Vagina (tissue), 2 donors: Measurements from ENCODE around the gene CASKIN2. TPM values are rescaled to one million over a fixed set of nuclear protein-coding genes. Genes with fewer than 3 reads are reported as not detected.
"Not testable (repeated sequence)": the region's sequence is repeated elsewhere in the genome, so short reads cannot be mapped to it uniquely, and the experiment has no call there.

Experiments used
- DNase-seq, 2 donors: peaks; one replicate each; pipeline ENCODE4 v3.0.0-alpha.2; 2017; ENCODE audit errors: extremely low spot score in 2 of 2
- H3K27ac ChIP-seq: fragments of 200-600 bp; sonication (generic); one replicate; pipeline ENCODE4 v1.5.1; 2019
- H3K27me3 ChIP-seq: fragments of 200-600 bp; sonication (generic); one replicate; pipeline ENCODE4 v1.5.1; 2019
- H3K36me3 ChIP-seq, 2 donors: fragments of 200-600 bp; sonication (generic); one replicate each; pipeline ENCODE4 v1.5.1; 2017 to 2019
- H3K4me1 ChIP-seq: fragments of 200-600 bp; sonication (generic); one replicate; pipeline ENCODE4 v1.5.1; 2019
- H3K4me3 ChIP-seq, 2 donors: fragments of 200-600 bp; sonication (generic); 1 replicate in 1 of 2; 2 replicates in 1 of 2; pipeline ENCODE4 v1.5.1; 2016 to 2019
- H3K9me3 ChIP-seq: fragments of 200-600 bp; sonication (generic); one replicate; pipeline ENCODE4 v1.5.1; 2019
- POLR2A ChIP-seq, 2 donors: fragments of 450-650 bp; IDR thresholded peaks; one replicate each; pipeline ENCODE4 v1.6.1; 2017; ENCODE audit warnings: antibody characterized with exemption in 2 of 2, mild to moderate bottlenecking in 2 of 2, moderate library complexity in 2 of 2
- POLR2AphosphoS5 ChIP-seq, 2 donors: sonication (generic); formaldehyde crosslinking; IDR thresholded peaks; one replicate each; pipeline ENCODE4 v1.9.0; 2017; ENCODE audit warnings: antibody characterized with exemption in 2 of 2, mild to moderate bottlenecking in 2 of 2, low read depth in 1 of 2; ENCODE audit not compliant: insufficient read depth in 1 of 2
- intact Hi-C: fragments of 100-400 bp; cut with DNase I; formaldehyde crosslinking; loops from one replicate; pipeline ENCODE4 v1.15.1; 2023
- total RNA-seq: library from RNA; depleted of rRNA; stranded (reverse); fragments of >200 nt; gene quantifications from one replicate; pipeline ENCODE4 v1.2.3, GENCODE V29; 2016
- TF ChIP-seq, protein P1 (sequence below), 3 experiments: fragments of 450-650 bp in 2 of 3; fragments of 200-600 bp in 1 of 3; sonication (generic) in 1 of 3; IDR thresholded peaks; one replicate each; pipeline ENCODE4 v1.5.1; 2017 to 2019; ENCODE audit warnings: antibody characterized with exemption in 3 of 3, mild to moderate bottlenecking in 2 of 3, moderate library complexity in 2 of 3

The CASKIN2 gene
- total RNA-seq, 1 donor from 2014 or later = 19.9 TPM

DNA sequence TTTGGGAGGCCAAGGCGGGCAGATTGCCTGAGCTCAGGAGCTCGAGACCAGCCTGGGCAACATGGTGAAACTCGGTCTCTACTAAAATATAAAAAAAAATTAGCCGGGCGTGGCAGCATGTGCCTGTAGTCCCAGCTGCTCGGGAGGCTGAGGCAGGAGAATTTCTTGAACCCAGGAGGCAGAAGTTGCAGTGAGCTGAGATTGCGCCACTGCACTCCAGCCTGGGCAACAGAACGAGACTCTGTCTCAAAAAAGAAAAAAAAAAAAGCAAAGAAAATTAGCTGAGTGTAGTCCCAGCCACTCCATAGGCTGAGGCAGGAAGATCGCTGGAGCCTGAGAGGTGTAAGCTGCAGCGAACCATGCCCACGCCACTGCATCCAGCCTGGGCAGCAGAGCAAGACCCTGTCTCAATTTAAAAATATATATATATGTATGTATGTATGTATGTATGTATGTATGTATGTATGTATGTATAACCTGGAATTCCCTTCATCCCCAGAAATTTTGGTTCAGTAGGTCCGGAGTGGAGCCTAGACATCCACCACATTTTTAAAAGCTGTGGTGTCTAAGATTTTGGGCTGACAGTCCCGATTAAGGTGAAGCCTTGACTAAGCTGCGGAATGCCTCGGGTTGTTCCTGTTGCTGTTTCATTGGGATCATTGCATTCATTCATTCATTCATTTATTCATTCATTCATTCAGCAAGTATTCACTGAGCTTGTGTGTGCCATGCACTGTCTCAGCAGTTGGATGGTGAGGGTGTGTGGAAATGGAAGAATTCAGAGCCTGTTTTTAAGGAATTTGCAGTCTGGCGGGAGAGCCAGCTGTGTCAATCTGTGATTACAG, 33.0 kb downstream of the CASKIN2 start:
- no peaks in the 10 kb centered on the region for H3K36me3 ChIP-seq
- H3K4me3 ChIP-seq = no peak overlapping the region
- TF ChIP-seq, protein P1, sequence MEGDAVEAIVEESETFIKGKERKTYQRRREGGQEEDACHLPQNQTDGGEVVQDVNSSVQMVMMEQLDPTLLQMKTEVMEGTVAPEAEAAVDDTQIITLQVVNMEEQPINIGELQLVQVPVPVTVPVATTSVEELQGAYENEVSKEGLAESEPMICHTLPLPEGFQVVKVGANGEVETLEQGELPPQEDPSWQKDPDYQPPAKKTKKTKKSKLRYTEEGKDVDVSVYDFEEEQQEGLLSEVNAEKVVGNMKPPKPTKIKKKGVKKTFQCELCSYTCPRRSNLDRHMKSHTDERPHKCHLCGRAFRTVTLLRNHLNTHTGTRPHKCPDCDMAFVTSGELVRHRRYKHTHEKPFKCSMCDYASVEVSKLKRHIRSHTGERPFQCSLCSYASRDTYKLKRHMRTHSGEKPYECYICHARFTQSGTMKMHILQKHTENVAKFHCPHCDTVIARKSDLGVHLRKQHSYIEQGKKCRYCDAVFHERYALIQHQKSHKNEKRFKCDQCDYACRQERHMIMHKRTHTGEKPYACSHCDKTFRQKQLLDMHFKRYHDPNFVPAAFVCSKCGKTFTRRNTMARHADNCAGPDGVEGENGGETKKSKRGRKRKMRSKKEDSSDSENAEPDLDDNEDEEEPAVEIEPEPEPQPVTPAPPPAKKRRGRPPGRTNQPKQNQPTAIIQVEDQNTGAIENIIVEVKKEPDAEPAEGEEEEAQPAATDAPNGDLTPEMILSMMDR (IDR thresholded peaks at IDR 0.05) = no peak
- TF ChIP-seq POLR2AphosphoS5 (IDR thresholded peaks at IDR 0.05; ENCODE audit: insufficient read depth in 1 of 2, low read depth in 1 of 2) (no peak), POLR2A (IDR thresholded peaks at IDR 0.05) (no peak)
- H3K4me1 ChIP-seq = peaks cover 16% of the 10 kb centered on the region
- no peak for DNase-seq
- H3K27me3 ChIP-seq = no peaks in the 10 kb centered on the region
- no peaks in the 10 kb centered on the region for H3K9me3 ChIP-seq
- no peak overlapping the region for H3K27ac ChIP-seq
- intact Hi-C loops = loop anchor here (2.0 kb wide), 1 partner anchor 32 kb away; the partner anchor contains the start of gene CASKIN2

DNA sequence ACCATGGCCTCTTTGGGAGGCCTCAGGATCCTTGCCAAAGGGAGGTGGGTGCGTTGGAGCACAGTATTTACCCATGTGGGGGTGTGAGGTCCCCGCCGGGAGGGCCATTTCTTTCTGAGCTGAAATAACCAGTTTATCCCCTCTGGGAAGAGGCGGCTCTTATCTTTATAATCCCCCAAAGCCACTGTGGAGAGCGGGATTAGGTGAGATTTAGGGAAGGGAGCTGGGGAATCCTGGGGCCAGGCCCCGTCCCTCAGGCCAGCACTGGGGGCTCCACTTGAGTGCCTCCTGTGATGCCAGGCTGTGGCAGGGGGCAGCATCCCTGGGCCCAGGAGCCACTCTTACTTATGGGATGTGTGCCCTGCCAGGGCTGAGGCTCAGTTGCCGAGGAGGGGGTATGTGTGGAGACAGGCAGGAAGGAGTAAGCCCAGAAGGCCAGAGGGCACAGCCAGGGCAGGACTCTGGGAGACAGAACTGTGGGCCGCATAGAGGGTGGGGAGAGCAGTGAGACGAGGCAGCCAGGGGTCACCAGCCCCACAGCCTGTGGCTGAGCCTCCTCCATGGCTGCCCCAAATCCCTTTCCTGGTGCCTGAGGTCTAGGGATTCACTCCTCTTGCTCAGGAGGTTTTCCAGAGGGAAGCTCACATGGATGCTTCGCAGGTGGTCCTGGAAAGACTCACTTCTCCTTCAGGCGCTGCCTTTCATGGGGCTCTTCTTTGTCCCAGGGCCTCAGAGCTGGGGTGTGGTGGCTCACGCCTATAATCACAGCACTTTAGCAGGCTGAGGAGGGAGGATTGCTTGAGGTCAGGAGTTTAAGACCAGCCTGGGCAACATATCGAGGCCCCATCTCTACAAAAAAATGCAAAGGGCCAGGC, 33.9 kb downstream of the CASKIN2 start:
- H3K9me3 ChIP-seq = no peaks in the 10 kb centered on the region
- H3K27ac ChIP-seq = no peak overlapping the region
- no peaks in the 10 kb centered on the region for H3K36me3 ChIP-seq
- DNase-seq = no peak
- intact Hi-C loops = loop anchor here (2.0 kb wide), 1 partner anchor 33 kb away; the partner anchor contains the start of gene CASKIN2
- H3K27me3 ChIP-seq = no peaks in the 10 kb centered on the region
- H3K4me1 ChIP-seq = peaks cover 25% of the 10 kb centered on the region
- TF ChIP-seq POLR2A (IDR thresholded peaks at IDR 0.05) (no peak), POLR2AphosphoS5 (IDR thresholded peaks at IDR 0.05; ENCODE audit: insufficient read depth in 1 of 2, low read depth in 1 of 2) (no peak)
- TF ChIP-seq, protein P1 (IDR thresholded peaks at IDR 0.05) = no peak
- no peak overlapping the region for H3K4me3 ChIP-seq

DNA sequence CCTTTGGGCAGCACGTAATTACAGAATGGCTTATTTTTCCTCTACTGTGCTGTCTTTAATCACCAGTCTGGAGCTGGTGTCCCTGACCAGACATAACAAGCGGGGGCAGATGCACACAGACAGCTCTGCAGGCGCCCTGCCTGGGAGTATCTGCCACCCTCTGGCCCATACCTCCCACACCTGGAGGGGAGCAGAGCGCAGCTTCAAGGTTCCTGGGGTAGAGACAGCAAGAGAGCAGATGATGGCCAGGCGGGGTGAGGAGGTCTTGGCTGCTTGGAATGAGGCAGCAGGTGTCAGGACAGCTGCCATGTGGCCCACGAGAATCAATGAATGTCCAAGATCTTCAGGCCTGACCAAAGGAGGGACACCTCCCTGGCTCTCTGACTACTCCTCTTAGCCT, 35.1 kb downstream of the CASKIN2 start:
- no peak overlapping the region for H3K27ac ChIP-seq
- intact Hi-C loops = no loop called here

DNA sequence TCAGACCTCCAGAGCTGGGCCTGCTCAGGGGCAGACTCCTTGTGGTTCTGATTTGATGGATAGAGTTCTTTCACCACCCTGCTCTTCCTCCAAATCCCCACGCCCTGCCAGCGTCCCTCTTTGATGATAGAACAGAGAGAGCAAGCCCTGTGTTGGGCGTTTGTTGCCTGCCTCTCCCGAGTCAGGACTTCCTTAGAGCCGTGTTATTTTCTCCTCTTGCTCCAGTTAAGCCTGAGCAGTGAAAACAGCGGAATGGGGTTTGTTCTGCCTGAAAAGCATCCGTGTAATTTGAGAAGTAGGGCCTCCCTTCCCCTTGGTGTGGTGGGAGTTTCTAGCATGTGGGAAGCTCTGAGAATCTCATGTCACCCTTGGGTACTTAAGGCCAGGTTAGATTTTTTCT, 36.8 kb downstream of the CASKIN2 start:
- Histone ChIP-seq H3K36me3 (no peaks in the 10 kb centered on the region), H3K4me1 (peaks cover 46% of the 10 kb centered on the region), H3K27ac (no peak overlapping the region), H3K9me3 (no peaks in the 10 kb centered on the region), H3K4me3 (no peak overlapping the region), H3K27me3 (no peaks in the 10 kb centered on the region)
- no peak for DNase-seq
- TF ChIP-seq POLR2A (IDR thresholded peaks at IDR 0.05) (no peak), POLR2AphosphoS5 (IDR thresholded peaks at IDR 0.05; ENCODE audit: insufficient read depth in 1 of 2, low read depth in 1 of 2) (no peak)
- TF ChIP-seq, protein P1 (IDR thresholded peaks at IDR 0.05) = no peak
- intact Hi-C loops = no loop called here

More for the DNA sequence above, 35.1 kb downstream of the CASKIN2 start:
- no peak overlapping the region for H3K4me3 ChIP-seq
- DNase-seq = no peak
- no peaks in the 10 kb centered on the region for H3K27me3 ChIP-seq
- H3K36me3 ChIP-seq = no peaks in the 10 kb centered on the region
- no peak for TF ChIP-seq POLR2AphosphoS5 (IDR thresholded peaks at IDR 0.05; ENCODE audit: insufficient read depth in 1 of 2, low read depth in 1 of 2)
- TF ChIP-seq, protein P1 (IDR thresholded peaks at IDR 0.05) = no peak
- TF ChIP-seq POLR2A (IDR thresholded peaks at IDR 0.05) = no peak
- H3K9me3 ChIP-seq = no peaks in the 10 kb centered on the region
- H3K4me1 ChIP-seq = peaks cover 37% of the 10 kb centered on the region

DNA sequence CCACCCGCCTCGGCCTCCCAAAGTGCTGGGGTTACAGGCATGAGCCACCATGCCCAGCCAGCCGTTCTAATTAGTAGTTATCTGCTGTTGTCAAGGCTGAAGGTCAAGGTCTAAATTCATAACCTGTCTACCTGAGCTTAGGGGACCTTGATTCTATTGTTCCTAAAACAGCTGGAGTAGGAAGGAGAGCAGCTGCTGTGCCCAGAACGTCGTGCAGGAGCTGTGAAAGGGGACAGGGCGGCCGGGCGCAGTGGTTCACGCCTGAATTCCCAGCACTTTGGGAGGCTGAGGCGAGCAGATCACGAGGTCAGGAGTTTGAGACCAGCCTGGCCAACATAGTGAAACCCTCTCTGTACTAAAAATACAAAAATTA, 37.9 kb downstream of the CASKIN2 start:
- H3K9me3 ChIP-seq, H3K4me3 ChIP-seq, intact Hi-C loops, DNase-seq, H3K27me3 ChIP-seq, H3K36me3 ChIP-seq: not testable (repeated sequence)
- H3K27ac ChIP-seq = peak overlapping the region; percentile 52
- H3K4me1 ChIP-seq = peaks cover 46% of the 10 kb centered on the region
